ENCODE data around the gene ATP4B. TPM values are rescaled to one million over a fixed set of nuclear protein-coding genes. Genes with fewer than 3 reads are reported as not detected.

The ATP4B gene
- total and polyA plus RNA-seq, 2 of the 8 experiments (the other 6 are each of a cell fraction or from before 2014, with no cell fraction given), result 0.05 TPM; not detected in 1

- Histone ChIP-seq H2AK5ac (ENCODE audit: low read depth, low read length) (no peak overlapping the region), H4K91ac (replicated peaks; ENCODE audit: insufficient read length, low read length) (no peak overlapping the region), H2BK12ac (ENCODE audit: low read depth, low read length) (no peak overlapping the region), H3K27ac (ENCODE audit: low read depth, low read length) (no peak overlapping the region), H3K36me3 (ENCODE audit: control insufficient read depth in 2 of 4, insufficient read depth in 4 of 4, low read length in 3 of 4) (peaks cover 14 to 78% (median 58%) of the 10 kb centered on the region in 4 experiments), H2AFZ (ENCODE audit: low read length) (no peak overlapping the region), H3K79me2 (ENCODE audit: control insufficient read depth in 1 of 2, insufficient read depth in 2 of 2, low read length in 2 of 2) (no peaks in the 10 kb centered on the region), H4K20me1 (replicated peaks in 1 of 2; ENCODE audit: control insufficient read depth in 1 of 2, insufficient read depth in 2 of 2, low read length in 2 of 2) (peaks cover 0 to 5% of the 10 kb centered on the region in 2 experiments), H3K4me1 (replicated peaks in 1 of 4; ENCODE audit: control insufficient read depth in 3 of 4, insufficient read depth in 4 of 4, low read length in 3 of 4) (no peaks in the 10 kb centered on the region), H3K23ac (ENCODE audit: insufficient read length) (no peak overlapping the region), H3K79me1 (ENCODE audit: low read depth, low read length) (no peaks in the 10 kb centered on the region), H2BK120ac (replicated peaks; ENCODE audit: low read depth, low read length) (no peak overlapping the region), H4K5ac (ENCODE audit: insufficient read length, low read depth, low read length) (no peak overlapping the region), H3K9ac (replicated peaks in 1 of 4; ENCODE audit: extremely low read depth in 1 of 4, low read depth in 3 of 4, low read length in 3 of 4) (no peak overlapping the region), H3K56ac (replicated peaks; ENCODE audit: insufficient read length, low read depth, low read length) (no peak overlapping the region), H3K14ac (ENCODE audit: insufficient read length) (no peak overlapping the region), H3K4me2 (ENCODE audit: insufficient read depth in 1 of 2, low read depth in 2 of 2, low read length in 2 of 2) (no peak overlapping the region), H3K23me2 (ENCODE audit: low read depth, low read length) (no peaks in the 10 kb centered on the region), H4K8ac (ENCODE audit: extremely low read depth, insufficient read depth, low read length) (no peak overlapping the region), H3K4ac (replicated peaks; ENCODE audit: insufficient read length, low read depth, low read length) (no peak overlapping the region), H2BK15ac (ENCODE audit: low read length) (no peak overlapping the region), H3K18ac (ENCODE audit: extremely low read depth, low read length) (no peak overlapping the region), H3K27me3 (replicated peaks in 1 of 4; ENCODE audit: control insufficient read depth in 3 of 4, extremely low read depth in 1 of 4, insufficient read depth in 3 of 4, low read length in 3 of 4) (no peaks in the 10 kb centered on the region), H2BK5ac (ENCODE audit: low read depth, low read length) (no peak overlapping the region), H3K4me3 (ENCODE audit: extremely low read depth in 1 of 4, insufficient read depth in 2 of 4, low read depth in 3 of 4, low read length in 4 of 4) (no peak overlapping the region), H2BK20ac (ENCODE audit: low read length) (no peak overlapping the region), H3K9me3 (ENCODE audit: insufficient read depth in 2 of 2, low read depth in 1 of 2, low read length in 1 of 2) (peaks cover 10 to 22% of the 10 kb centered on the region in 2 experiments)
- FAIRE-seq (no peak), DNase-seq (ENCODE audit: low read depth in 1 of 2, low spot score in 2 of 2) (no peak)
- 95% methylated on average over 30 of the region's 30 CpGs; no CpG with 5 or more reads in 1 of the 2 experiments for WGBS, 2 experiments (ENCODE audit: extremely low coverage in 1 of 2, insufficient coverage in 1 of 2, insufficient read length in 1 of 2, insufficient replicate concordance in 2 of 2, low coverage in 1 of 2, low lambda C conversion rate in 2 of 2, missing lambda C conversion rate in 1 of 2)
- POLR2A ChIA-PET (ENCODE audit: partially characterized antibody), result no interaction called here
- CTCF ChIA-PET (ENCODE audit: partially characterized antibody), result interaction anchor here (1.3 to 1.7 kb wide), 4 partner anchors 16 to 165 kb away, joined by 3 to 4 read pairs (median 3); no protein-coding TSS in a partner anchor
- TF ChIP-seq ZNF274 (IDR thresholded peaks at IDR 0.05; ENCODE audit: borderline replicate concordance, extremely low read depth, low read length), result no peak
- no peak for TF ChIP-seq GABPA (IDR thresholded peaks at IDR 0.05; ENCODE audit: borderline replicate concordance, insufficient read depth, low read length)
- TF ChIP-seq SUZ12 (IDR thresholded peaks at IDR 0.05; ENCODE audit: low read length), result no peak
- no peak for TF ChIP-seq SIX5 (IDR thresholded peaks at IDR 0.05; ENCODE audit: low read depth, low read length)
These were observed 20.5 kb downstream of the ATP4B start for GRCh38 chr13:113637262-113638160.

All from H1 (cell line).